ENCODE results near the gene LGALS1. TPM values are rescaled to one million over a fixed set of nuclear protein-coding genes. Genes with fewer than 3 reads are reported as not detected.
"Not testable (repeated sequence)": the region's sequence is repeated elsewhere in the genome, so short reads cannot be mapped to it uniquely, and the experiment has no call there.

The LGALS1 gene
- total RNA-seq, 2 donors from 2014 or later: 83.3 to 222 TPM

GRCh38 chr22:37716708-37717107, 41.3 kb downstream of the LGALS1 start:
- Histone ChIP-seq H3K9me3 (no peaks in the 10 kb centered on the region), H3K9ac (ENCODE audit: low read depth in 2 of 2, low read length in 2 of 2) (no peak overlapping the region), H3K36me3 (no peaks in the 10 kb centered on the region), H3K27me3 (no peaks in the 10 kb centered on the region), H3K27ac (no peak overlapping the region), H3K4me1 (no peaks in the 10 kb centered on the region), H3K4me3 (no peak overlapping the region)
- intact Hi-C loops (cut with DNase I): no loop called here
- no peak for TF ChIP-seq CTCF (IDR thresholded peaks at IDR 0.05)
- DNase-seq: no peak

- H3K27ac ChIP-seq; H3K9ac ChIP-seq (ENCODE audit: low read depth in 2 of 2, low read length in 2 of 2); H3K4me3 ChIP-seq; H3K27me3 ChIP-seq; intact Hi-C loops (cut with DNase I); H3K36me3 ChIP-seq; DNase-seq; H3K4me1 ChIP-seq; H3K9me3 ChIP-seq: not testable (repeated sequence)
Observed at GRCh38 chr22:37717235-37717634, 41.8 kb downstream of the LGALS1 start.

- H3K4me3 ChIP-seq; H3K27me3 ChIP-seq; H3K9ac ChIP-seq (ENCODE audit: low read depth in 2 of 2, low read length in 2 of 2); intact Hi-C loops (cut with DNase I); H3K27ac ChIP-seq; DNase-seq; H3K36me3 ChIP-seq; H3K4me1 ChIP-seq; H3K9me3 ChIP-seq: not testable (repeated sequence)
Observed at GRCh38 chr22:37717746-37718305, 42.4 kb downstream of the LGALS1 start.

GRCh38 chr22:37725551-37726240, 50.3 kb downstream of the LGALS1 start:
- no peaks in the 10 kb centered on the region for H3K4me1 ChIP-seq
- intact Hi-C loops (cut with DNase I): no loop called here
- H3K27ac ChIP-seq: no peak overlapping the region
- no peak overlapping the region for H3K9ac ChIP-seq (ENCODE audit: low read depth in 2 of 2, low read length in 2 of 2)
- TF ChIP-seq CTCF (IDR thresholded peaks at IDR 0.05): no peak
- H3K9me3 ChIP-seq: no peaks in the 10 kb centered on the region
- no peak for DNase-seq
- H3K4me3 ChIP-seq: no peak overlapping the region
- no peaks in the 10 kb centered on the region for H3K27me3 ChIP-seq
- H3K36me3 ChIP-seq: no peaks in the 10 kb centered on the region

- Histone ChIP-seq H3K9ac (ENCODE audit: low read depth in 2 of 2, low read length in 2 of 2) (no peak overlapping the region), H3K9me3 (no peaks in the 10 kb centered on the region), H3K27me3 (no peaks in the 10 kb centered on the region), H3K27ac (no peak overlapping the region), H3K36me3 (no peaks in the 10 kb centered on the region), H3K4me1 (no peaks in the 10 kb centered on the region), H3K4me3 (no peak overlapping the region)
- no peak for TF ChIP-seq CTCF (IDR thresholded peaks at IDR 0.05)
- no peak for DNase-seq
- intact Hi-C loops (cut with DNase I): no loop called here
Observed at GRCh38 chr22:37726241-37726887, 50.9 kb downstream of the LGALS1 start.

GRCh38 chr22:37728620-37729019, 53.2 kb downstream of the LGALS1 start:
- H3K4me1 ChIP-seq: no peaks in the 10 kb centered on the region
- H3K36me3 ChIP-seq: no peaks in the 10 kb centered on the region
- H3K27ac ChIP-seq: no peak overlapping the region
- intact Hi-C loops (cut with DNase I): no loop called here
- no peak overlapping the region for H3K4me3 ChIP-seq
- H3K9ac ChIP-seq (ENCODE audit: low read depth in 2 of 2, low read length in 2 of 2): no peak overlapping the region
- no peaks in the 10 kb centered on the region for H3K27me3 ChIP-seq
- no peak for DNase-seq
- no peaks in the 10 kb centered on the region for H3K9me3 ChIP-seq
- no peak for TF ChIP-seq CTCF (IDR thresholded peaks at IDR 0.05)

Other genes with a start within 250 kb of the LGALS1 start
- under 1 TPM; 0.07 to 0.21 TPM for gene ELFN2, start 248.2 kb upstream of the LGALS1 start, total RNA-seq
- 10 to 100 TPM in 1 of 2 donors, 1 to 10 TPM in 1; 6.5 to 10.7 TPM for gene MFNG, start 189.3 kb upstream of the LGALS1 start, total RNA-seq
- gene CARD10, start 156.2 kb upstream of the LGALS1 start, total RNA-seq: 10 to 100 TPM; 59.3 to 60.5 TPM
- 10 to 100 TPM; 66.1 to 97.0 TPM for gene CDC42EP1, start 115.2 kb upstream of the LGALS1 start, total RNA-seq
- gene LGALS2, start 95.5 kb upstream of the LGALS1 start, total RNA-seq: 100 to 1,000 TPM; 118 to 160 TPM
- 10 to 100 TPM; 45.7 to 90.2 TPM for gene GGA1, start 66.8 kb upstream of the LGALS1 start, total RNA-seq
- gene SH3BP1, start 36.0 kb upstream of the LGALS1 start, total RNA-seq: 100 to 1,000 TPM in 1 of 2 donors, 10 to 100 TPM in 1; 91.8 to 125 TPM
- 10 to 100 TPM; 24.5 to 34.0 TPM for gene PDXP, start 16.9 kb upstream of the LGALS1 start, total RNA-seq
- gene NOL12, start 10.7 kb downstream of the LGALS1 start, total RNA-seq: 10 to 100 TPM; 25.2 to 48.4 TPM
- gene TRIOBP, start 21.4 kb downstream of the LGALS1 start, total RNA-seq: 10 to 100 TPM; 69.5 to 75.7 TPM
- 10 to 100 TPM; 13.0 to 23.5 TPM for gene GCAT, start 132.3 kb downstream of the LGALS1 start, total RNA-seq
- gene GALR3, start 147.7 kb downstream of the LGALS1 start, total RNA-seq: under 1 TPM in 1 of 2 donors, not detected in 1; 0.74 TPM
- 10 to 100 TPM; 27.1 to 34.2 TPM for gene ANKRD54, start 168.7 kb downstream of the LGALS1 start, total RNA-seq
- 100 to 1,000 TPM; 358 to 451 TPM for gene EIF3L, start 173.8 kb downstream of the LGALS1 start, total RNA-seq
- gene MICALL1, start 230.7 kb downstream of the LGALS1 start, total RNA-seq: 10 to 100 TPM; 27.3 TPM

All from colonic mucosa (tissue), 4 donors.